ENCODE measurements around the gene FAM78A.

- TF ChIP-seq CTCF (IDR thresholded peaks at IDR 0.05): no peak
- TF ChIP-seq POLR2A (IDR thresholded peaks at IDR 0.05): no peak
- no peak for TF ChIP-seq POLR2AphosphoS5 (IDR thresholded peaks at IDR 0.05)
Observed at GRCh38 chr9:131304676-131305355, 28.5 kb upstream of the FAM78A start.

Data from transverse colon (tissue), 4 donors.